ENCODE results near the gene EBF3. TPM values are rescaled to one million over a fixed set of nuclear protein-coding genes. Genes with fewer than 3 reads are reported as not detected.

EBF3 gene
- total and polyA plus RNA-seq, 2 experiments from 2014 or later: 0.27 to 0.49 TPM

DNA sequence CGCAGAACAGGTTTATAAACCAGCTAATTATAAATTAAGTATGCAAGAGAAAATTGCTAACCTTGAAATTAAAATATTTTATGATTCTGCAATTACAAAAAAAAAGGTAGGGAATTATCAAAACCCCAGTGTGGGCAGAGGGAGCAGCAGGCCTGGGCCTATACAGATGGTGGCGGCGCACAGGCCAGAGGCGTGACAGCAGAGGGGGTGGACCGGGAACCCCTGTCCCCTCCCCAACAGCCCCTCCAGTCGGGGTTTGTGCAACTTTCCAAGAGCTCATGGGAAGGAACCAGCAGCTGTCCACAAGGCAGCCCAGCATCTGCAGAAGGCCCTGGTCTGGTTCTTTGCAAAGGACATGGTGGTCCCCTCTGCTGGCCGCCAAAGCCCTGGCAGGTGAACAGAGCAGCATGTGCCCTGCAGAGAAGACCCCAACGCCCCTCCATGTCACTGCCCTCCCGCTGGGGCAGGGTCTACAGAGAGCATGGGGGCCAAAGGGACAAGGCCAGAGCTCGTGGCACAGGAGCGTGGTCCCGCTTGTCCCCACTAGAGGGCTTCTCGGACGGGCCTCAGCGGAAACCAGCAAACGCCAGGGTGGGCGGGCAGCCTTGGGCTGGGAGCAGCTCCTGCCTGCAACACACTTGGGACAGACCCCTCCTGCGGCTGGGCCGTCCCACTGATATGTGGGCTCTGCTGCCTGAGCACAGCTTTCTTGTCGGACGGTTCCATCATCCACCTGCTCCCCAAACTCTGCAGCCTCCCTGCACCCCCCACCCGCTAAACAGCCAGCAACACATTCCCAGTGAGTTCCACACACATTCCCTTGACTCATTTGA, 75.1 kb downstream of the EBF3 start:
- Histone ChIP-seq H3K9me2 (ENCODE audit: insufficient read depth) (no peaks in the 10 kb centered on the region), H2AFZ (peak overlapping the region; percentile 90), H3K27me3 (ENCODE audit: insufficient read depth) (no peaks in the 10 kb centered on the region), H3K36me3 (ENCODE audit: insufficient read depth) (no peaks in the 10 kb centered on the region), H3K4me3 (no peak overlapping the region), H3K79me2 (replicated peaks; ENCODE audit: insufficient read depth) (no peaks in the 10 kb centered on the region), H4K20me1 (replicated peaks; ENCODE audit: insufficient read depth) (no peaks in the 10 kb centered on the region), H3K4me2 (peak overlapping the region; percentile 55; the same call in 1 of the 2 replicates), H3K27ac (ENCODE audit: low read depth) (no peak overlapping the region), H3K4me1 (ENCODE audit: insufficient read depth) (peaks cover 32% of the 10 kb centered on the region), H3F3A (replicated peaks; ENCODE audit: low read depth) (0 out of 2 replicates have a peak, but pooled peaks cover 3% of the 10 kb centered on the region)
- Mint-ChIP-seq H3K9me3 (no peaks in the 10 kb centered on the region), H3K27ac (no peak overlapping the region), H3K27me3 (ENCODE audit: insufficient read depth, low read depth, poor library complexity) (peaks cover 5% of the 10 kb centered on the region), H3K4me3 (no peak overlapping the region), H3K36me3 (ENCODE audit: low read depth) (no peaks in the 10 kb centered on the region), H3K4me1 (peaks cover 41% of the 10 kb centered on the region)
- TF ChIP-seq, protein P1, sequence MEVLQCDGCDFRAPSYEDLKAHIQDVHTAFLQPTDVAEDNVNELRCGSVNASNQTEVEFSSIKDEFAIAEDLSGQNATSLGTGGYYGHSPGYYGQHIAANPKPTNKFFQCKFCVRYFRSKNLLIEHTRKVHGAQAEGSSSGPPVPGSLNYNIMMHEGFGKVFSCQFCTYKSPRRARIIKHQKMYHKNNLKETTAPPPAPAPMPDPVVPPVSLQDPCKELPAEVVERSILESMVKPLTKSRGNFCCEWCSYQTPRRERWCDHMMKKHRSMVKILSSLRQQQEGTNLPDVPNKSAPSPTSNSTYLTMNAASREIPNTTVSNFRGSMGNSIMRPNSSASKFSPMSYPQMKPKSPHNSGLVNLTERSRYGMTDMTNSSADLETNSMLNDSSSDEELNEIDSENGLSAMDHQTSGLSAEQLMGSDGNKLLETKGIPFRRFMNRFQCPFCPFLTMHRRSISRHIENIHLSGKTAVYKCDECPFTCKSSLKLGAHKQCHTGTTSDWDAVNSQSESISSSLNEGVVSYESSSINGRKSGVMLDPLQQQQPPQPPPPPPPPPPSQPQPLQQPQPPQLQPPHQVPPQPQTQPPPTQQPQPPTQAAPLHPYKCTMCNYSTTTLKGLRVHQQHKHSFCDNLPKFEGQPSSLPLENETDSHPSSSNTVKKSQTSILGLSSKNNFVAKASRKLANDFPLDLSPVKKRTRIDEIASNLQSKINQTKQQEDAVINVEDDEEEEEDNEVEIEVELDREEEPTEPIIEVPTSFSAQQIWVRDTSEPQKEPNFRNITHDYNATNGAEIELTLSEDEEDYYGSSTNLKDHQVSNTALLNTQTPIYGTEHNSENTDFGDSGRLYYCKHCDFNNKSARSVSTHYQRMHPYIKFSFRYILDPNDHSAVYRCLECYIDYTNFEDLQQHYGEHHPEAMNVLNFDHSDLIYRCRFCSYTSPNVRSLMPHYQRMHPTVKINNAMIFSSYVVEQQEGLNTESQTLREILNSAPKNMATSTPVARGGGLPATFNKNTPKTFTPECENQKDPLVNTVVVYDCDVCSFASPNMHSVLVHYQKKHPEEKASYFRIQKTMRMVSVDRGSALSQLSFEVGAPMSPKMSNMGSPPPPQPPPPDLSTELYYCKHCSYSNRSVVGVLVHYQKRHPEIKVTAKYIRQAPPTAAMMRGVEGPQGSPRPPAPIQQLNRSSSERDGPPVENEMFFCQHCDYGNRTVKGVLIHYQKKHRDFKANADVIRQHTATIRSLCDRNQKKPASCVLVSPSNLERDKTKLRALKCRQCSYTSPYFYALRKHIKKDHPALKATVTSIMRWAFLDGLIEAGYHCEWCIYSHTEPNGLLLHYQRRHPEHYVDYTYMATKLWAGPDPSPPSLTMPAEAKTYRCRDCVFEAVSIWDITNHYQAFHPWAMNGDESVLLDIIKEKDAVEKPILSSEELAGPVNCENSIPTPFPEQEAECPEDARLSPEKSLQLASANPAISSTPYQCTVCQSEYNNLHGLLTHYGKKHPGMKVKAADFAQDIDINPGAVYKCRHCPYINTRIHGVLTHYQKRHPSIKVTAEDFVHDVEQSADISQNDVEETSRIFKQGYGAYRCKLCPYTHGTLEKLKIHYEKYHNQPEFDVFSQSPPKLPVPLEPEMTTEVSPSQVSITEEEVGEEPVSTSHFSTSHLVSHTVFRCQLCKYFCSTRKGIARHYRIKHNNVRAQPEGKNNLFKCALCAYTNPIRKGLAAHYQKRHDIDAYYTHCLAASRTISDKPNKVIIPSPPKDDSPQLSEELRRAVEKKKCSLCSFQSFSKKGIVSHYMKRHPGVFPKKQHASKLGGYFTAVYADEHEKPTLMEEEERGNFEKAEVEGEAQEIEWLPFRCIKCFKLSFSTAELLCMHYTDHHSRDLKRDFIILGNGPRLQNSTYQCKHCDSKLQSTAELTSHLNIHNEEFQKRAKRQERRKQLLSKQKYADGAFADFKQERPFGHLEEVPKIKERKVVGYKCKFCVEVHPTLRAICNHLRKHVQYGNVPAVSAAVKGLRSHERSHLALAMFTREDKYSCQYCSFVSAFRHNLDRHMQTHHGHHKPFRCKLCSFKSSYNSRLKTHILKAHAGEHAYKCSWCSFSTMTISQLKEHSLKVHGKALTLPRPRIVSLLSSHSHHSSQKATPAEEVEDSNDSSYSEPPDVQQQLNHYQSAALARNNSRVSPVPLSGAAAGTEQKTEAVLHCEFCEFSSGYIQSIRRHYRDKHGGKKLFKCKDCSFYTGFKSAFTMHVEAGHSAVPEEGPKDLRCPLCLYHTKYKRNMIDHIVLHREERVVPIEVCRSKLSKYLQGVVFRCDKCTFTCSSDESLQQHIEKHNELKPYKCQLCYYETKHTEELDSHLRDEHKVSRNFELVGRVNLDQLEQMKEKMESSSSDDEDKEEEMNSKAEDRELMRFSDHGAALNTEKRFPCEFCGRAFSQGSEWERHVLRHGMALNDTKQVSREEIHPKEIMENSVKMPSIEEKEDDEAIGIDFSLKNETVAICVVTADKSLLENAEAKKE (CRISPR knock-in tag; IDR thresholded peaks at IDR 0.05): no peak
- TF ChIP-seq, protein P2, sequence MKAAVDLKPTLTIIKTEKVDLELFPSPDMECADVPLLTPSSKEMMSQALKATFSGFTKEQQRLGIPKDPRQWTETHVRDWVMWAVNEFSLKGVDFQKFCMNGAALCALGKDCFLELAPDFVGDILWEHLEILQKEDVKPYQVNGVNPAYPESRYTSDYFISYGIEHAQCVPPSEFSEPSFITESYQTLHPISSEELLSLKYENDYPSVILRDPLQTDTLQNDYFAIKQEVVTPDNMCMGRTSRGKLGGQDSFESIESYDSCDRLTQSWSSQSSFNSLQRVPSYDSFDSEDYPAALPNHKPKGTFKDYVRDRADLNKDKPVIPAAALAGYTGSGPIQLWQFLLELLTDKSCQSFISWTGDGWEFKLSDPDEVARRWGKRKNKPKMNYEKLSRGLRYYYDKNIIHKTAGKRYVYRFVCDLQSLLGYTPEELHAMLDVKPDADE (IDR thresholded peaks at IDR 0.05): no peak
- TF ChIP-seq EZH2phosphoT487 (IDR thresholded peaks at IDR 0.05; ENCODE audit: unreplicated experiment): no peak
- TF ChIP-seq, protein P3, sequence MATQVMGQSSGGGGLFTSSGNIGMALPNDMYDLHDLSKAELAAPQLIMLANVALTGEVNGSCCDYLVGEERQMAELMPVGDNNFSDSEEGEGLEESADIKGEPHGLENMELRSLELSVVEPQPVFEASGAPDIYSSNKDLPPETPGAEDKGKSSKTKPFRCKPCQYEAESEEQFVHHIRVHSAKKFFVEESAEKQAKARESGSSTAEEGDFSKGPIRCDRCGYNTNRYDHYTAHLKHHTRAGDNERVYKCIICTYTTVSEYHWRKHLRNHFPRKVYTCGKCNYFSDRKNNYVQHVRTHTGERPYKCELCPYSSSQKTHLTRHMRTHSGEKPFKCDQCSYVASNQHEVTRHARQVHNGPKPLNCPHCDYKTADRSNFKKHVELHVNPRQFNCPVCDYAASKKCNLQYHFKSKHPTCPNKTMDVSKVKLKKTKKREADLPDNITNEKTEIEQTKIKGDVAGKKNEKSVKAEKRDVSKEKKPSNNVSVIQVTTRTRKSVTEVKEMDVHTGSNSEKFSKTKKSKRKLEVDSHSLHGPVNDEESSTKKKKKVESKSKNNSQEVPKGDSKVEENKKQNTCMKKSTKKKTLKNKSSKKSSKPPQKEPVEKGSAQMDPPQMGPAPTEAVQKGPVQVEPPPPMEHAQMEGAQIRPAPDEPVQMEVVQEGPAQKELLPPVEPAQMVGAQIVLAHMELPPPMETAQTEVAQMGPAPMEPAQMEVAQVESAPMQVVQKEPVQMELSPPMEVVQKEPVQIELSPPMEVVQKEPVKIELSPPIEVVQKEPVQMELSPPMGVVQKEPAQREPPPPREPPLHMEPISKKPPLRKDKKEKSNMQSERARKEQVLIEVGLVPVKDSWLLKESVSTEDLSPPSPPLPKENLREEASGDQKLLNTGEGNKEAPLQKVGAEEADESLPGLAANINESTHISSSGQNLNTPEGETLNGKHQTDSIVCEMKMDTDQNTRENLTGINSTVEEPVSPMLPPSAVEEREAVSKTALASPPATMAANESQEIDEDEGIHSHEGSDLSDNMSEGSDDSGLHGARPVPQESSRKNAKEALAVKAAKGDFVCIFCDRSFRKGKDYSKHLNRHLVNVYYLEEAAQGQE (IDR thresholded peaks at IDR 0.05; ENCODE audit: unreplicated experiment): no peak
- TF ChIP-seq, protein P4, sequence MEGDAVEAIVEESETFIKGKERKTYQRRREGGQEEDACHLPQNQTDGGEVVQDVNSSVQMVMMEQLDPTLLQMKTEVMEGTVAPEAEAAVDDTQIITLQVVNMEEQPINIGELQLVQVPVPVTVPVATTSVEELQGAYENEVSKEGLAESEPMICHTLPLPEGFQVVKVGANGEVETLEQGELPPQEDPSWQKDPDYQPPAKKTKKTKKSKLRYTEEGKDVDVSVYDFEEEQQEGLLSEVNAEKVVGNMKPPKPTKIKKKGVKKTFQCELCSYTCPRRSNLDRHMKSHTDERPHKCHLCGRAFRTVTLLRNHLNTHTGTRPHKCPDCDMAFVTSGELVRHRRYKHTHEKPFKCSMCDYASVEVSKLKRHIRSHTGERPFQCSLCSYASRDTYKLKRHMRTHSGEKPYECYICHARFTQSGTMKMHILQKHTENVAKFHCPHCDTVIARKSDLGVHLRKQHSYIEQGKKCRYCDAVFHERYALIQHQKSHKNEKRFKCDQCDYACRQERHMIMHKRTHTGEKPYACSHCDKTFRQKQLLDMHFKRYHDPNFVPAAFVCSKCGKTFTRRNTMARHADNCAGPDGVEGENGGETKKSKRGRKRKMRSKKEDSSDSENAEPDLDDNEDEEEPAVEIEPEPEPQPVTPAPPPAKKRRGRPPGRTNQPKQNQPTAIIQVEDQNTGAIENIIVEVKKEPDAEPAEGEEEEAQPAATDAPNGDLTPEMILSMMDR (conservative IDR thresholded peaks at IDR 0.05; ENCODE audit: low read depth in 2 of 2): peak; percentile 68 to 79
- no peak for TF ChIP-seq JUNB (IDR thresholded peaks at IDR 0.05; ENCODE audit: unreplicated experiment)
- peak; percentile 93 for ATAC-seq
- DNase-seq (ENCODE audit: low spot score): peak; percentile 90
